Stomach (tissue), 9 donors: ENCODE data around the gene TARS2. TPM values are rescaled to one million over a fixed set of nuclear protein-coding genes. Genes with fewer than 3 reads are reported as not detected.

Experiments used
- DNase-seq, 2 donors: peaks; one replicate each; pipeline versions ENCODE4 v3.0.0 to v3.0.0-alpha.2; 2013 to 2019
- H3K27ac ChIP-seq, 5 donors: fragments of 200-600 bp in 4 of 5; sonication (generic) in 4 of 5; one replicate each; pipeline ENCODE4 v1.5.1; 2013 to 2019; ENCODE audit warnings: mild to moderate bottlenecking in 1 of 5, moderate library complexity in 1 of 5
- H3K27me3 ChIP-seq, 3 donors: fragments of 200-600 bp; sonication (generic); one replicate each; pipeline ENCODE4 v1.5.1; 2017 to 2019; ENCODE audit warnings: mixed run types in 1 of 3
- H3K36me3 ChIP-seq, 4 donors: fragments of 200-600 bp; sonication (generic); 1 replicate in 3 of 4; 2 replicates in 1 of 4; pipeline ENCODE4 v1.5.1; 2016 to 2019
- H3K4me1 ChIP-seq, 4 donors: fragments of 200-600 bp; sonication (generic); one replicate each; pipeline ENCODE4 v1.5.1; 2016 to 2019
- H3K4me3 ChIP-seq, 4 donors: fragments of 200-600 bp; sonication (generic) in 3 of 4; one replicate each; pipeline ENCODE4 v1.5.1; 2016 to 2019; ENCODE audit warnings: mild to moderate bottlenecking in 1 of 4
- H3K9me3 ChIP-seq, 4 donors: fragments of 200-600 bp; sonication (generic); one replicate each; pipeline ENCODE4 v1.5.1; 2016 to 2019
- EP300 ChIP-seq: sonication (generic); formaldehyde crosslinking; IDR thresholded peaks from one replicate; pipeline ENCODE4 v1.6.1; 2017; ENCODE audit warnings: antibody characterized with exemption
- POLR2A ChIP-seq, 4 donors: fragments of 450-650 bp; IDR thresholded peaks; one replicate each; pipeline ENCODE4 v1.6.1; 2016; ENCODE audit warnings: antibody characterized with exemption in 4 of 4, control low read depth in 2 of 4, mild to moderate bottlenecking in 1 of 4, moderate library complexity in 1 of 4
- POLR2AphosphoS5 ChIP-seq, 3 donors: sonication (generic); formaldehyde crosslinking; IDR thresholded peaks; one replicate each; pipeline ENCODE4 v1.6.1; 2016; ENCODE audit warnings: antibody characterized with exemption in 3 of 3
- WGBS, 5 donors: extraction: QIAGEN DNeasy Blood & Tissue Kit in 3 of 5; methylation state at CpG; one replicate each; pipeline versions ENCODE4 v1.1.5 to v1.1.7; 2013 to 2018; 5-methylcytosine and 5-hydroxymethylcytosine counted together
- intact Hi-C: fragments of 100-400 bp; cut with DNase I; formaldehyde crosslinking; loops from one replicate; pipeline ENCODE4 v1.15.1; 2023; ENCODE audit warnings: low total_unique reads
- polyA plus RNA-seq, 3 donors: library from polyadenylated mRNA; stranded (reverse); fragments of 200-250 nt; gene quantifications; one replicate each; pipeline ENCODE4 v1.2.3, GENCODE V29; 2013
- total RNA-seq, 5 donors: library from RNA; depleted of rRNA; stranded (reverse); fragments of >200 nt; gene quantifications; one replicate each; pipeline versions ENCODE4 v1.1.0 to v1.2.3, GENCODE V29; 2014 to 2016
- TF ChIP-seq, protein P1 (sequence below), 7 experiments: fragments of 450-650 bp in 4 of 7; fragments of 200-600 bp in 3 of 7; sonication (generic) in 3 of 7; IDR thresholded peaks; one replicate each; pipeline ENCODE4 v1.5.1; 2016 to 2019; ENCODE audit warnings: antibody characterized with exemption in 7 of 7, control low read depth in 2 of 7, mild to moderate bottlenecking in 1 of 7
- donor health status: healthy with polysubstance abuse.
- donor health status: Bipolar disorder and iron deficiency.
- donor health status: healthy.

Gene TARS2
- total and polyA plus RNA-seq, 8 donors = 3.5 to 46.2 (median 11.0) TPM

DNA sequence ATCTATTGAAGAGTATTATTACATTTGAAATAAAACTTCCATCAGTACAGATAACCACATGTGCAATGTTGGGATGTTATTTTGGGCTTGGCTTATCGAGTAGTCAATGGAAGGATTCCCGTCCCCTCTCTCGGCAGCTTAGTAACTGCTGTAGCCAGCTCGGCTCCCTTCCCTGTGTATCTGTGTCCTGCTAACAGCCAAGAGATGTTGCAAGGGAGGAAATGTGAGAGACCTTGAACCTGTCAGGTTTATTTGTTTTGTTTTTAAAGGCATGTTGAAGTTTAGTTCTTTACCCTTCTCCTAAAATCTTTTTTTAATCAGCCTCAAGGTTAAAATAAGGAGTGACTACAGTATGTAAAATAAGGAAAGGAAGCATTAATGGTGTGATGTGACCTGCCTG, 13.6 kb upstream of the TARS2 start:
- Histone ChIP-seq H3K9me3 (no peaks in the 10 kb centered on the region), H3K27me3 (no peaks in the 10 kb centered on the region), H3K27ac (no peak overlapping the region), H3K4me3 (no peak overlapping the region), H3K4me1 (peaks cover 0 to 45% (median 21%) of the 10 kb centered on the region in 4 donors), H3K36me3 (peaks cover 29 to 38% (median 34%) of the 10 kb centered on the region in 4 donors)
- no peak for TF ChIP-seq POLR2A (IDR thresholded peaks at IDR 0.05)
- TF ChIP-seq, protein P1, sequence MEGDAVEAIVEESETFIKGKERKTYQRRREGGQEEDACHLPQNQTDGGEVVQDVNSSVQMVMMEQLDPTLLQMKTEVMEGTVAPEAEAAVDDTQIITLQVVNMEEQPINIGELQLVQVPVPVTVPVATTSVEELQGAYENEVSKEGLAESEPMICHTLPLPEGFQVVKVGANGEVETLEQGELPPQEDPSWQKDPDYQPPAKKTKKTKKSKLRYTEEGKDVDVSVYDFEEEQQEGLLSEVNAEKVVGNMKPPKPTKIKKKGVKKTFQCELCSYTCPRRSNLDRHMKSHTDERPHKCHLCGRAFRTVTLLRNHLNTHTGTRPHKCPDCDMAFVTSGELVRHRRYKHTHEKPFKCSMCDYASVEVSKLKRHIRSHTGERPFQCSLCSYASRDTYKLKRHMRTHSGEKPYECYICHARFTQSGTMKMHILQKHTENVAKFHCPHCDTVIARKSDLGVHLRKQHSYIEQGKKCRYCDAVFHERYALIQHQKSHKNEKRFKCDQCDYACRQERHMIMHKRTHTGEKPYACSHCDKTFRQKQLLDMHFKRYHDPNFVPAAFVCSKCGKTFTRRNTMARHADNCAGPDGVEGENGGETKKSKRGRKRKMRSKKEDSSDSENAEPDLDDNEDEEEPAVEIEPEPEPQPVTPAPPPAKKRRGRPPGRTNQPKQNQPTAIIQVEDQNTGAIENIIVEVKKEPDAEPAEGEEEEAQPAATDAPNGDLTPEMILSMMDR (IDR thresholded peaks at IDR 0.05) = no peak
- no peak for TF ChIP-seq EP300
- TF ChIP-seq POLR2AphosphoS5 (IDR thresholded peaks at IDR 0.05) = no peak
- no peak for DNase-seq
- 69 to 84% (median 81%) methylated on average over 4 of the region's 4 CpGs for WGBS, 5 donors
- intact Hi-C loops = no loop called here

DNA sequence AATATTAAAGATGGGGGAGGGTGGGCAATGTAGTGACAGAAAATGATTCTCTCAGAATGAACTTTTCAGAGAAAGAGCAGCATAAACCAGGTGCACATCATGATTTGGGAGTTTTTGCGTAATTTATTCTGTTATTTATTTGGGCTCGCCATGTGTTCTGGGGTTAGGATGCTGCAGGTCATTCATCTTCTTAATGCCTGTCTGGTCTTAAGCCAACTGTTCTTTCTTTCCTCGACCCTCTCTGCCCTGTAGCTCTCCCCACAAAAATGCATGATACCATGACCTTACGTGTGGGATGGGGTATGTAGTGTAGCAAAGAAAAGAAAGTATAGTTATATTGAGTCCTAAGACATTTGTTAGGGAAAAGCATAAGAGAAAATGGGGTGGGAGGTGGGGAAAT, 12.3 kb upstream of the TARS2 start:
- Histone ChIP-seq H3K4me3 (no peak overlapping the region), H3K27me3 (no peaks in the 10 kb centered on the region), H3K27ac (no peak overlapping the region), H3K4me1 (peaks cover 0 to 35% (median 17%) of the 10 kb centered on the region in 4 donors), H3K9me3 (no peaks in the 10 kb centered on the region), H3K36me3 (peaks cover 29 to 33% (median 33%) of the 10 kb centered on the region in 4 donors)
- WGBS, 5 donors = 61 to 78% (median 73%) methylated on average over 4 of the region's 4 CpGs
- no peak for TF ChIP-seq POLR2AphosphoS5 (IDR thresholded peaks at IDR 0.05)
- TF ChIP-seq EP300 = no peak
- TF ChIP-seq POLR2A (IDR thresholded peaks at IDR 0.05) = no peak
- TF ChIP-seq, protein P1 (IDR thresholded peaks at IDR 0.05) = no peak
- intact Hi-C loops = no loop called here
- no peak for DNase-seq

DNA sequence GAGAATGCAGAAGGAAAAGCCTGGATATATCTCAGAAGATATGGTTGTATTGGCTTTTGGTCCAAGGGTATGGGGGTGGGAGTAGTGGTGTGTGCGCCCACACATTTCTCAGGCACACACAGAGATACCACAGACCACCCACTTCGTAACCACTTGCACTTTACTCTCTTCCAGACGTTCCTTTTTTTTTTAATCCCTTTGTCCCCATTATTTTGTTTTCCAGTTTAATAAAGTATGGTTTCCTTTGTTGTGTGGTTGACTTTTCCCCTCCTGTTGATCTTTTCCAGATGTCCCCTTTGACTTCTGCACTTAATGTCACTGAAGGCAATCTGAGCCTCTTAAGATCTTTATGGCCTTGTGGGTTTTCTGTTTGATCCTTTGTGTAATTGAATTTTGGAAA, 10.5 kb upstream of the TARS2 start:
- H3K4me1 ChIP-seq = peaks cover 0 to 25% (median 17%) of the 10 kb centered on the region in 4 donors
- no peak overlapping the region for H3K4me3 ChIP-seq
- 65 to 77% (median 72%) methylated on average over 3 of the region's 3 CpGs for WGBS, 5 donors
- DNase-seq = no peak
- no peak for TF ChIP-seq POLR2A (IDR thresholded peaks at IDR 0.05)
- TF ChIP-seq, protein P1 (IDR thresholded peaks at IDR 0.05) = no peak
- TF ChIP-seq POLR2AphosphoS5 (IDR thresholded peaks at IDR 0.05) = no peak
- TF ChIP-seq EP300 = no peak
- no peaks in the 10 kb centered on the region for H3K9me3 ChIP-seq
- H3K36me3 ChIP-seq = peaks cover 14 to 15% (median 15%) of the 10 kb centered on the region in 4 donors
- H3K27ac ChIP-seq = no peak overlapping the region
- intact Hi-C loops = no loop called here
- no peaks in the 10 kb centered on the region for H3K27me3 ChIP-seq

DNA sequence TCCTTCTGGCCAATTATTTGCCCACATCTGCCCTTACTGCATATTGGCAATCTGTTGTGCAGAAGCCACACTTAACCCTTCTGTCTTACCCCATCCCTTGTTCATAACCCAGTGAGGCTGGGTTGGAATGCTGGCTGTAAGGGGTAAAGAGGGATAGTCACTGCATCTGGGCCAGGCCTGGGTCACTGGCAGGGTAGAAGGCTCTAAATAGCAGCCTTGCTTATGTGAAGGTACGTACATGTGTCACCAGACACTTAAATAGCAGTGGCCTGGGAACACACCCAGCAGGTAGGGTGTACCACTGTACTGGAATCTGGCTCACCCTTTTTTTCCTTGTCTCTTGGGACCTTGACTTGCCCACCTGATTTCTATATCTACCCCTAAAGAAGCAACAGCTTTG, 9.9 kb upstream of the TARS2 start:
- Histone ChIP-seq H3K27ac (peak overlapping the region in 2 of 5 donors; percentile 3 to 32), H3K4me1 (peaks cover 0 to 25% (median 17%) of the 10 kb centered on the region in 4 donors), H3K27me3 (no peaks in the 10 kb centered on the region), H3K36me3 (peaks cover 9 to 10% (median 9%) of the 10 kb centered on the region in 4 donors), H3K9me3 (no peaks in the 10 kb centered on the region), H3K4me3 (no peak overlapping the region)
- DNase-seq = peak in 1 of 2 donors; percentile 14
- TF ChIP-seq POLR2AphosphoS5 (IDR thresholded peaks at IDR 0.05) (no peak), EP300 (no peak), POLR2A (IDR thresholded peaks at IDR 0.05) (no peak)
- TF ChIP-seq, protein P1 (IDR thresholded peaks at IDR 0.05) = no peak
- intact Hi-C loops = no loop called here
- WGBS, 5 donors = 43 to 58% (median 55%) methylated on average over 1 of the region's 1 CpG
